ENCODE data around the gene GNAI2. TPM values are rescaled to one million over a fixed set of nuclear protein-coding genes. Genes with fewer than 3 reads are reported as not detected.
"Not testable (repeated sequence)": the region's sequence is repeated elsewhere in the genome, so short reads cannot be mapped to it uniquely, and the experiment has no call there.

Gene GNAI2
- total and polyA plus RNA-seq, 8 donors, result 61.1 to 211 (median 79.2) TPM

DNA sequence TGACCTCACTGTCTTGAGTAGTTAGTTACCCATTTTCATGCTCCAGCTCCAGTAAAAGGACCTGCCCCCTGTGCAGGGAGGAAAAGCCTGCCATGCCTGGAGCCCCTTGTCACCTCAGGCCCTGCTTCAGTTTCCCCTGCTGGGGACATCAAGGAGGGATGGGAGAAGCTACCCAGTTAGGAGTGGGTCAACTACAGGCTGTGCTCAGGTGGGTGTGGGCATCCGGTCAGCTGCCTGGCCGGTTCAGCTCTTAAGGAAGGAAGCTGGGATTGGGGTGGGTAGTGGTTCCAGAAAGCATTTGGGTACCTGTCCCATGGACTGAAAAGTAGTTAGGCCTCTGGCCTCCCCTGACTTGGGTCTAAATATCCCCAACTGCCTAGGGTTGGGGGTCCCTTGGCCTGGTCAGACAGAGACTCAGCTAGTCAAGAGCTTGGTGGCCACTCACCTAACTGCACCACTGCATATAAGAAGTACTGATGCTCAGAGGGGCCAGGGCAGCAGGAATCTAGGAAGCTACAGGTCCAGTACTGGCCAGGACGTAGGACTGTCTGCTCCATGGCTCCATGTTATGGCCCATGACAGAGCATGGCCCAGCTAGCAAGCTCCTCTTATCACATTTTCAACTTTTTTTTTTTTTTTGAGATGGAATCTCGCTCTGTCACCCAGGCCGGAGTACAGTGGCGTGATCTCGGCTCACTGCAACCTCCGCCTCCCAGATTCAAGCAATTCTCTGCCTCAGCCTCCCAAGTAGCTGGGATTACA, 43.4 kb downstream of the GNAI2 start:
- intact Hi-C loops (cut with DNase I; ENCODE audit: low total_unique reads), result loop anchor here (10.0 kb wide), 1 partner anchor 55 kb away; no protein-coding TSS in a partner anchor
- Histone ChIP-seq H3K4me3 (no peak overlapping the region), H3K27me3 (peaks cover 0 to 27% (median 18%) of the 10 kb centered on the region in 3 donors), H3K27ac (peak overlapping the region in 2 of 5 donors; percentile 22 to 27), H3K9me3 (no peaks in the 10 kb centered on the region), H3K4me1 (peaks cover 8 to 27% (median 17%) of the 10 kb centered on the region in 4 donors), H3K36me3 (peaks cover 8 to 41% (median 19%) of the 10 kb centered on the region in 4 donors)
- WGBS, 5 donors, result 85 to 96% (median 91%) methylated on average over 6 to 8 of the region's 8 CpGs
- TF ChIP-seq POLR2A (IDR thresholded peaks at IDR 0.05) (no peak), POLR2AphosphoS5 (IDR thresholded peaks at IDR 0.05) (no peak), EP300 (IDR thresholded peaks at IDR 0.05) (no peak)
- TF ChIP-seq, protein P1, sequence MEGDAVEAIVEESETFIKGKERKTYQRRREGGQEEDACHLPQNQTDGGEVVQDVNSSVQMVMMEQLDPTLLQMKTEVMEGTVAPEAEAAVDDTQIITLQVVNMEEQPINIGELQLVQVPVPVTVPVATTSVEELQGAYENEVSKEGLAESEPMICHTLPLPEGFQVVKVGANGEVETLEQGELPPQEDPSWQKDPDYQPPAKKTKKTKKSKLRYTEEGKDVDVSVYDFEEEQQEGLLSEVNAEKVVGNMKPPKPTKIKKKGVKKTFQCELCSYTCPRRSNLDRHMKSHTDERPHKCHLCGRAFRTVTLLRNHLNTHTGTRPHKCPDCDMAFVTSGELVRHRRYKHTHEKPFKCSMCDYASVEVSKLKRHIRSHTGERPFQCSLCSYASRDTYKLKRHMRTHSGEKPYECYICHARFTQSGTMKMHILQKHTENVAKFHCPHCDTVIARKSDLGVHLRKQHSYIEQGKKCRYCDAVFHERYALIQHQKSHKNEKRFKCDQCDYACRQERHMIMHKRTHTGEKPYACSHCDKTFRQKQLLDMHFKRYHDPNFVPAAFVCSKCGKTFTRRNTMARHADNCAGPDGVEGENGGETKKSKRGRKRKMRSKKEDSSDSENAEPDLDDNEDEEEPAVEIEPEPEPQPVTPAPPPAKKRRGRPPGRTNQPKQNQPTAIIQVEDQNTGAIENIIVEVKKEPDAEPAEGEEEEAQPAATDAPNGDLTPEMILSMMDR (IDR thresholded peaks at IDR 0.05), result no peak
- DNase-seq, result no peak

DNA sequence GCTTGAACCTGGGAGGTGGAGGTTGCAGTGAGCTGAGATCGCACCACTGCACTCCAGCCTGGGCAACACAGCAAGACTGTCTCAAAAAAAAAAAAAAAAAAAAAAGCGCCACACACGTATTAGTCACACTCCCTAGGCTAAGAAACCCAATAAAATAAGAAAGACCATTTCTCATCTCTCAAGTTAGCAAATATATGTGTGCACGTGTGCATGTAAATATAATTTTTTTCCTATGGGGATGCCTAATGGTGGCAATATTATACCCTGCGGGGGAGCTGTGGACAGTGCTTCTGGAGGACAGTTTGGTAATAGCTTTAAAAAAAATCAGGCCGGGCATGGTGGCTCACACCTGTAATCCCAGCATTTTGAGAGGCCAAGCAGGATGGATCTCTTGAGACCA, 48.1 kb downstream of the GNAI2 start:
- H3K4me1 ChIP-seq; H3K27me3 ChIP-seq; intact Hi-C loops (cut with DNase I; ENCODE audit: low total_unique reads); H3K9me3 ChIP-seq; H3K27ac ChIP-seq; H3K4me3 ChIP-seq; DNase-seq: not testable (repeated sequence)
- peaks cover 20 to 32% (median 30%) of the 10 kb centered on the region in 4 donors for H3K36me3 ChIP-seq
- WGBS, 5 donors, result 81 to 87% (median 86%) methylated on average over 6 of the region's 6 CpGs

DNA sequence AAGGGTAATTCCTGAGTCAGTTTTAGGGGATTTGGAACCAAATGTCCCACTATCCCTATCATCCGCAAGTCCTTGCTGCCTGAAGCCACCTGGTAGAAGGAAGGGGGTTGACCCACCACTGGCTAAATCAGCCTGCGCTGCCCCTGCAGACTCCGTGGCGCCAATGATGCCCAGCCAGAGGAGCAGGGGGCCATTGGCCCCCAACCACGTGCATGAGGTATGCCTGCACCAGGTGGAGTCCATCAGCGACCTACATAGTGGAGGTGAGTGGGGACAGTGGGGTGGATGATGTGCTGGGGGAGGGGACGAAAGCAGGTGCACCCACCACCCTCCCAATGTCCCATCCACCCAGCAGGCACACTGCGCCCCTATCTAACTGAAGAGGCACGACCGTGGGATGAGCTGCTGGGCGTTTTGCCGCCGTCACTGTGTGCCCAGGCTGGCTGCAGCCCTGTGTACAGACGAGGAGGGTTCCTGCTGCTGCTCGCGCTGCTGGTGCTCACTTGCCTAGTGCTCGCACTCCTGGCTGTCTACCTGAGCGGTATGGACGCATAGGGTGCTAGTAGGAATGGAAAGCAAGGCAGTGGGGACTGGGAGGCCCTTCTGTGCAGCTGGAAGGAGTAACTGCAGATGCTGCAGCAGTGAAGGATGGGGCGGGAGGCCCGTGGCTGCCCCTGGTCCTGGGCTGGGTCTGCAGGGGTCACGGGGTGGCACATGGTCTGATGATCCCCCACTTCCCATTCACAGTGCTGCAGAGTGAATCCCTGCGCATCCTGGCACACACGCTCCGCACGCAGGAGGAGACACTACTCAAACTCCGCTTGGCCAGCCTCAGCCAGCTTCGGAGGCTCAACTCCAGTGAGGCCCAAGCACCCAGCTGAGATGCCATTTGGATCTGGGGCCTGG, 50.6 kb downstream of the GNAI2 start:
- Histone ChIP-seq H3K27me3 (no peaks in the 10 kb centered on the region), H3K9me3 (no peaks in the 10 kb centered on the region), H3K4me1 (peaks cover 22 to 28% (median 26%) of the 10 kb centered on the region in 4 donors), H3K4me3 (no peak overlapping the region), H3K36me3 (peaks cover 34 to 45% (median 44%) of the 10 kb centered on the region in 4 donors), H3K27ac (no peak overlapping the region)
- TF ChIP-seq, protein P1 (IDR thresholded peaks at IDR 0.05), result no peak
- no peak for TF ChIP-seq POLR2AphosphoS5 (IDR thresholded peaks at IDR 0.05)
- no peak for TF ChIP-seq EP300 (IDR thresholded peaks at IDR 0.05)
- no peak for TF ChIP-seq POLR2A (IDR thresholded peaks at IDR 0.05)
- no peak for DNase-seq
- WGBS, 5 donors, result 78 to 90% (median 83%) methylated on average over 26 to 28 of the region's 28 CpGs
- intact Hi-C loops (cut with DNase I; ENCODE audit: low total_unique reads), result no loop called here

DNA sequence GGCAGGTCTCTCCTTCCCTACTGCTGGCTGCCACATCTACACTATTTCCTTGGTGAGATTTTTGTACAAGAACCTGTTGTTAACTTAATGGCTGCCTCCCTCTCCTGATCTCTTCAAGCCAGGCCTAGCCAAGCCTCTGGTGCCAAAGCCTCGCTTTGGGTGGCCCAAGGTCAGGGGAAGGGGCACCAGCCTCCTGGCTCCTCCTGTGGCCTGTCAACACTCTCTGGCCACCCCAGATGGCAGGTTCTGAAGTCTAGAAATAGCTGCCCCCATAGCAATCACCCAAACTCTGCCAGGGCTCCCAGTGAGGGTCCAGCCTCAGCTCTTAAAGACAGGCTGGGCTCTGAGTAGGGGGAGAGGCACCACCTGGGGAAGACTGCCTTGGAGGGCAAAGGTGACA, 51.3 kb downstream of the GNAI2 start:
- H3K27ac ChIP-seq, result no peak overlapping the region
- DNase-seq, result no peak
- peaks cover 34 to 45% (median 44%) of the 10 kb centered on the region in 4 donors for H3K36me3 ChIP-seq
- WGBS, 5 donors, result 60 to 86% (median 77%) methylated on average over 1 of the region's 1 CpG
- intact Hi-C loops (cut with DNase I; ENCODE audit: low total_unique reads), result no loop called here
- H3K4me1 ChIP-seq, result peaks cover 22 to 33% (median 31%) of the 10 kb centered on the region in 4 donors
- H3K4me3 ChIP-seq, result no peak overlapping the region
- no peaks in the 10 kb centered on the region for H3K27me3 ChIP-seq
- TF ChIP-seq, protein P1 (IDR thresholded peaks at IDR 0.05), result no peak
- TF ChIP-seq POLR2A (IDR thresholded peaks at IDR 0.05), result no peak
- TF ChIP-seq EP300 (IDR thresholded peaks at IDR 0.05), result no peak
- no peak for TF ChIP-seq POLR2AphosphoS5 (IDR thresholded peaks at IDR 0.05)
- no peaks in the 10 kb centered on the region for H3K9me3 ChIP-seq

All from stomach (tissue), 9 donors.